GM21447 (cell line): Measurements from ENCODE around the gene TBCA.

Source experiments
- ATAC-seq: cut with Tn5 transposase; IDR thresholded peaks from one replicate; pipeline ENCODE4 v1.9.1; 2021; ENCODE audit not compliant: unreplicated experiment

TBCA gene

GRCh38 chr5:77775790-77776553, at the start of gene TBCA:
TSS of gene TBCA (minus strand) at chr5:77776339. CDS start at chr5:77776257, 82 bp downstream.
- ATAC-seq: peak; percentile 78

- ATAC-seq: no peak
These were observed 48.8 kb upstream of the TBCA start for GRCh38 chr5:77824981-77825380.

- no peak for ATAC-seq
These were observed 40.5 kb upstream of the TBCA start for GRCh38 chr5:77816686-77817085.

- no peak for ATAC-seq
These were observed 36.9 kb upstream of the TBCA start for GRCh38 chr5:77812926-77813589.

GRCh38 chr5:77806213-77806843, 30.2 kb upstream of the TBCA start:
- ATAC-seq: no peak

GRCh38 chr5:77798456-77798855, 22.3 kb upstream of the TBCA start:
- ATAC-seq: no peak

- ATAC-seq: no peak
These were observed 21.0 kb upstream of the TBCA start for GRCh38 chr5:77797136-77797535.

- ATAC-seq: no peak
These were observed 19.7 kb upstream of the TBCA start for GRCh38 chr5:77795846-77796245.

- ATAC-seq: no peak
These were observed 19.1 kb upstream of the TBCA start for GRCh38 chr5:77795268-77795667.

GRCh38 chr5:77791926-77792325, 15.8 kb upstream of the TBCA start:
- no peak for ATAC-seq

GRCh38 chr5:77791356-77791755, 15.2 kb upstream of the TBCA start:
- no peak for ATAC-seq

- no peak for ATAC-seq
These were observed 9.1 kb upstream of the TBCA start for GRCh38 chr5:77785229-77785628.

- no peak for ATAC-seq
These were observed 8.6 kb upstream of the TBCA start for GRCh38 chr5:77784735-77785134.

- no peak for ATAC-seq
These were observed 4.9 kb upstream of the TBCA start for GRCh38 chr5:77781076-77781475.

- ATAC-seq: no peak
These were observed 2.8 kb upstream of the TBCA start for GRCh38 chr5:77778881-77779438.

- no peak for ATAC-seq
These were observed 2.3 kb upstream of the TBCA start for GRCh38 chr5:77778398-77778797.

GRCh38 chr5:77777911-77778310, 1.8 kb upstream of the TBCA start:
- no peak for ATAC-seq

- no peak for ATAC-seq
These were observed 1.2 kb upstream of the TBCA start for GRCh38 chr5:77777281-77777892.

- ATAC-seq: peak; percentile 4
These were observed 541 bp upstream of the TBCA start for GRCh38 chr5:77776554-77777206.

- peak; percentile 14 for ATAC-seq
These were observed 954 bp downstream of the TBCA start for GRCh38 chr5:77774981-77775789.
